Ammon's horn (tissue), 1 donor: ENCODE measurements around the gene CEP112.

Experiments used
- DNase-seq: peaks from one replicate; pipeline ENCODE4 v3.0.0-alpha.2; 2016; ENCODE audit warnings: low spot score

Gene CEP112

GRCh38 chr17:65595071-65595656 lies 596.8 kb downstream of the CEP112 start:
- no peak for DNase-seq

DNA sequence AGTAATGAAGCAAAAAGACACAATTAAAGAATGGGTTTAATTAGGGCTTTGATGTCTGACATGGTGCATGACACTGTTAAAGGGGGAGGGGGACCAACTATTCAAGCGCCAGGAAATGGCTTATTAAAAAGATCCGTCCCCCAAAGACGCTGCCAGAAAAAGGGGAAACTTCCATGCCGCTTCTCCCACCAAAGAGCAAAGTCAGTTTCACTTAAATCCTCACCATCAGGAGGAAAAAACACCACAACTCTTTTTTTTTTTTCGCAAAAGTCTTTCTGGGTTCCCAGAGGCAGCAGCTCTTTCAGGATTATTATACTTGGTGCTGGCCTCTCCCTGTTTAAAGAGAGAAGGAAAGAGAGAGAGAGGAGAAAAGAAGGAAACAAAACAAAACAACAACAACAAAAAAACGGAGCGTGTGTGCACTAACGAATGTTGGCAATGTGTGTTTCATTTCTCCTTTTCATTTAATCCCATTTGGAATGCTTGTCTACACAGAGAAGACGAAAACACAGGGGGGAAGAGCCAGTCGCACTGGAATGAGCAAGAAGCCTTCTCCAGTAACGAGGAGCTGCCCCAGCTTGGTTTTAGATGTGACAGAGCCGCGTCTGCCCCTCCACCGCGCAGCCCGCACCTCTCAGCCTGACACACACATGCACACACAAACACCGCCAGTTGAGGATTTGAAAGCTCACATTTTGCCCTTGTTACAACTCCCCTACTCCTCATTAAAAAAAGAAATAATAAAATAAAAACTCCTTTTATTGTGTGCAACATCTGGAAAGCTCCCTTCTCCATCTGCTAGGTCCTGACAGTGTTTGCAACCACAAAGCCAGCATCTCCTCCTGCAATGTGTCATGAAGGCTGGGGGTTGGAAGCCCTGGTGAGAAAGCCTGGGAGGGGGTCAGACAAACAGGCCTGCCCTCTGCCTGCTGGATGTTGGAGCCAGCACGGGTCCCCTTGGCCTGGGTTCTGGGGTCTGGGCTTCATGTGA lies 597.8 kb downstream of the CEP112 start:
- DNase-seq = peak; percentile 36

DNA sequence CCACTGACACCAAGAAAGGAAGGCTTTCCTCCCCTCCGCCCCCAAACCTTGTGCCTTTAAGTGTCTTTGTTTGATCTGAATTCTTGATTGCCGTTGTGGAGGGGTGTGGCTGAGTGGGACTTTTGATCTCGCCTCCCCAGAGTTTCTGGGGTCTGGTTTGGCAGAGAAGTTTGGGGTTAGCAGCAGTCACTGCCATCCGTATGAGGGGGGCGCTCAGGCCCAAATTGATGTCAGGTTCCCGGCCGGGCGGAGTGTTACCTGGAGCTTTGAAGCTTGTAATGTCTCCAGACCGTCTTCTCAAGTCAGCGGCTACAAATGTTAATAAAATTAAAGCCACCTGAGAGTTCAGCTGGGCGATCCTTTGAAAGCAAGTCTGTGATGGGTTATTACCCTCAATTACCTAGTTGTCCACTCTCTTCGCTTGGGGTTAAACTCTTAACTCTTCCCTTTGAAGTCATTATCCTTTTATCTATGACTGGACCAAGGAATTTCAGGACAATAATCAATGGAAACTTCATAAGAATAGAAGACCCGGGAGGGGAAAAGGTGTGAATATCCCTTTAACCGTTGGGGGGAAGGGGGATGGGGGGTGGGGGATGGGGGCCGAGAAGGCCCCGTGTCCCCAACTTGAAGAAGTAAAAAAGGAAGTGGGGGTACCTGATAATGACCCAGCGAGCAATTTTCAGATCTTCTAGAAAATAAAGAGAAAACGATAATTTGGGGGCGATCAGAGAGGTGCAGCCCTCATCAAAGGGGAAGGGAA lies 598.7 kb downstream of the CEP112 start:
- DNase-seq = no peak

- DNase-seq = no peak
Measured at GRCh38 chr17:65592125-65592965, 599.6 kb downstream of the CEP112 start.

DNA sequence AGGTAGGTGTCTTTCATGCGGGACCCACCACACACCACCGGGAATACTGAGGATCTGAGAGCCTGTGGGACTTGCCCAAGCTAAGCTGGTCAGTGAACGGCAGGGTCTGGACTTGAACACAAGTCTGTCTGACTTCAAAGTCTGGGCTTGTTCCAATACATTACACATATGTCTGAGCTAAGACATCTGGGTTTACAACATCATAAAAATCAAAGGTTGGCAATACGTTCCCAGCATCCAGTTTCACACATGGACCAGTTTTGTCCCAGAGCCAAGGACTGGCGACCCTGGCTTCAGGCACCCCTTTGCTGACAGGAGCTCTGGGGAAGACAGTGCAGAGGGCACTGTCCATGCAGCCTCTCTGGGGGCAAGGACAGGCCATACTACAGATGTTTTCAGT lies 602.6 kb downstream of the CEP112 start:
- no peak for DNase-seq

DNA sequence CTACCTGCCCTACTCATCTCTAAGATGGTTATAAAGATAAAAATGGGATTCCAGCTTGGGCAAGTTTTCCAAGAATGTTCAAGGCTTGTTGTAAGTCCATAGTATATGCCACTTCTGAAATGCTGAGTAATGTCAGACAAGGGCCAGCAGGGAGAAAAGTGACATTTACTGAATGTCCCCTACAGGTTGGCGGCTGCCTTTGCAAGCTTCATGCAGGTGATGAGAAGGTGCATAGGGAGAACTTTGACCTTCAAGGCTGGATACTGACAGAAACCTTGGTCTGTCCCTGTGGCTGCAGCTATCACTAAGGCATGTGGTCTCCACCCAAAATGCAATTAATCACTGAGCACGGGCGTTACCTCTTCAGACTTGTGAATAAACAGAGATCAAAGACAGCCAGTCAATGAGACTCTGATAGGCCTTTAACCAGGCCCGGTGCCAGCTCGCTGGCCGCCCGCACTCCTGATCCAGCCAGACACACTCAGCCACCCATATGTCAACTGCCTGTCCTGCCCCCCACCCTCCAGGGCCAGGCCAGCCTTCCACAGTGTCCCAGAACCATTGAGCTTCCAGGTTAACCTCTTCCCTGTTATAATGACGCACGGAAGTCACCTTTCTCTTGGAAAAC lies 603.6 kb downstream of the CEP112 start:
- no peak for DNase-seq

- no peak for DNase-seq
Measured at GRCh38 chr17:65587534-65588180, 604.3 kb downstream of the CEP112 start.

- no peak for DNase-seq
Measured at GRCh38 chr17:65586899-65587298, 605.0 kb downstream of the CEP112 start.
